SH-SY5Y (cell line): Measurements from ENCODE around the gene ARL2BP.

Experiments
- GATA2 ChIP-seq: IDR thresholded peaks from 2 replicates; pipeline ENCODE4 v1.6.1; 2011; ENCODE audit warnings: mild to moderate bottlenecking, low read depth, low read length
- GATA3 ChIP-seq: IDR thresholded peaks from 2 replicates; pipeline ENCODE4 v1.6.1; 2011; ENCODE audit warnings: low read depth, mild to moderate bottlenecking, low read length, moderate library complexity

DNA sequence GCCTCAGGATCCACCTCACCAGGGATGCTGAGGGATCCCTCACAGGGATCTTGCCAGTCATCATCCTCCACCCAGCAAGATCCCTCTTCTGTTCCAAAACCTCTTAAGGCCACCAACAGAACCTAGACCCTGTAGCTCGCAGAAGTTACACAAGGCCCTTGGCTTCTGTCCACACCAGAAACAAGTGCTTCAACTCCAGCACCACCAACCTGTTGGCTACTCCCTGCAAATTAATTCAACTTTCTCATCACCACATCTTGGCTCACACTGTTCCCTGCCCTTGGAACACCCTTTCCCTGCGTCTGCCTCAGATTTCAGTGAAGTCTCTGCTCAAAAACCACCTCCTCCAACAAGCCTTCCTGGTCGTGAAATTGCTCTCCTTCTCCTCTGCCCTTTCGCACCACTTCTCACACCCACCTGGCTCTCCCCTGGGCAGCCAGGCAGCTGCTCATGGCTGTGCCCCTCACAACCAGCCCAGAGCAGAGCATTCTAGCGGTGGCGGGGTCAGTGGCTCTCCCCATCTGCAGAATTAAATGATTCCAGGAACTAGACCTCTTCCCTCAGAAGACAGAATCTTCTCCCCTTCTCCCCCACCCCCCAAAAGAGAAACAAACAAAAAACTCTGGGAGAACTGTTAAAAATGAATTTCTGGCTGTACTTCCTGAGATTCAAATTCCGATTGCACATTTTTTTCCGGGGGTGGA is 37.6 kb downstream of the ARL2BP start:
- TF ChIP-seq GATA2 (no peak), GATA3 (no peak)
